Subcutaneous adipose tissue (tissue), 4 donors: ENCODE measurements around the gene FKTN. TPM values are rescaled to one million over a fixed set of nuclear protein-coding genes. Genes with fewer than 3 reads are reported as not detected.

Experiments
- CTCF ChIP-seq: fragments of 450-650 bp; IDR thresholded peaks from one replicate; pipeline ENCODE4 v1.5.1; 2016; ENCODE audit warnings: low read depth, mild to moderate bottlenecking, control low read depth, antibody characterized with exemption, moderate library complexity
- total RNA-seq, 4 donors: library from RNA; depleted of rRNA; stranded (reverse); fragments of >200 nt; gene quantifications; one replicate each; pipeline ENCODE4 v1.1.0, GENCODE V29; 2016

FKTN gene
- total RNA-seq, 4 donors from 2014 or later, result 7.9 to 17.8 (median 10.9) TPM

DNA sequence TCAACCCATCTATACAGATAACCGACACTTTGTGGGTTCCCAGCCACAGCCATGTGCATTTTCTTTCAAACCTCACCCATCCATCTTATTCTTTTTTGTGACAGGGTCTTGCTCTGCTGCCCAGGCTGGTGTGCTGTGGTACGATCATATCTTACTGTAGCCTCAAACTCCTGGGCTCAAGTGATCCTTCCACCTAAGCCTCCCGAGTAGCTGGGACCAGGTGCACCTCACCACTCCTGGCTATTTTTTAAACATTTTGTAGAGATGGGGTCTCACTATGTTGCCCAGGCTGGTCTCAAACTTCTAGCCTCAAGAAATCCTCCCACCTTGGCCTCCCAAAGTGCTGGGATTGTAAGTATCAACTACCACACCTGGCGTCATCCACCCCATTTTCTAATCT is 129.0 kb downstream of the FKTN start:
- no peak for TF ChIP-seq CTCF

Other genes with a start within 250 kb of the FKTN start
- 1 to 10 TPM; 3.6 to 8.3 (median 4.8) TPM for gene FSD1L, start 110.1 kb upstream of the FKTN start, total RNA-seq
- gene TAL2, start 104.3 kb downstream of the FKTN start, total RNA-seq, result 1 to 10 TPM in 1 of 4 donors, not detected in 3; 1.3 TPM
- gene TMEM38B, start 136.4 kb downstream of the FKTN start, total RNA-seq, result 10 to 100 TPM; 11.7 to 22.1 (median 18.5) TPM